Germinal center (tissue), 1 donor: ENCODE results near the gene CEP89.
"Not testable (repeated sequence)": the region's sequence is repeated elsewhere in the genome, so short reads cannot be mapped to it uniquely, and the experiment has no call there.

ENCODE experiments used
- DNase-seq: peaks from one replicate; pipeline ENCODE4 v3.0.0; 2012; ENCODE audit warnings: mixed read lengths, low spot score

The CEP89 gene

GRCh38 chr19:32869369-32869965, 102.3 kb downstream of the CEP89 start, which contains the start of gene SLC7A9:
Gene SLC7A9, minus strand, starts transcription at chr19:32869767. Its CDS starts 1,233 bp downstream, at chr19:32868534.
- DNase-seq, result no peak

- DNase-seq, result no peak
Observed at GRCh38 chr19:32868206-32868950, 103.4 kb downstream of the CEP89 start.

DNA sequence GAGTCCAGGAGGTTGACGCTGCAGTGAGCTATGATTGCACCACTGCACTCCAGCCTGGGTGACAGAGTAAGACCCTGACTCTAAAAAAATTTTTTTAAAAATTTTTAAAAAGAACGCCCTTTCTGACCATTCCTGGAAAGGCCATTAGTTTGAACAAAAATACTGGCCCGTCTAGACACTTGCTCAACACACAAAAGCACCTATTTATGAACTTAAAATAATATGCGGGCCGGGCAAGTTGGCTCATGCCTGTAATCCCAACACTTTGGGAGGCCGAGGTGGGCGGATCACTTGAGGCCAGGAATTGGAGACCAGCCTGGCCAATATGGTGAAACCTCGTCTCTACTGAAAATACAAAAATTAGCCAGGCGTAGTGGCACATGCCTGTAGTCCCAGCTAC, 104.3 kb downstream of the CEP89 start:
- not testable (repeated sequence) for DNase-seq

- no peak for DNase-seq
Observed at GRCh38 chr19:32866564-32867265, 105.0 kb downstream of the CEP89 start.

GRCh38 chr19:32866061-32866460, 105.7 kb downstream of the CEP89 start:
- no peak for DNase-seq

DNA sequence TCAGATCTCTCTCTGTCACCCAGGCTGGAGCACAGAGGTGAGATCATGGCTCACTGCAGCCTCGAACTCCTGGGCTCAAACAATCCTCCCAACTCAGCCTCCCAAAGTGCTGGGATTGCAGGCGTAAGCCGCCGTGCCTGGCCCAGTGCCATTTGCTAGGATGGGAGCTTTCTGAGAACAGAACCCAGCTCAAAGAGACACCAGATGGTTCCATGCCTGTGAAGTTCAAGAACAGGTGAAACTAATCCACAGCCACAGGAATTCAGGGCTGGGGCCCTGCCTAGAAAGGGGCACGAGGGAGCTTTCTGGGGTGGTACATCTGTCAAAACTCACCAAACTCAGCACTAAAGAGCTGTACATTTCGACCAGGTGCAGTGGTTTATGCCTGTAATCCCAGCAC, 106.4 kb downstream of the CEP89 start:
- DNase-seq, result no peak

DNA sequence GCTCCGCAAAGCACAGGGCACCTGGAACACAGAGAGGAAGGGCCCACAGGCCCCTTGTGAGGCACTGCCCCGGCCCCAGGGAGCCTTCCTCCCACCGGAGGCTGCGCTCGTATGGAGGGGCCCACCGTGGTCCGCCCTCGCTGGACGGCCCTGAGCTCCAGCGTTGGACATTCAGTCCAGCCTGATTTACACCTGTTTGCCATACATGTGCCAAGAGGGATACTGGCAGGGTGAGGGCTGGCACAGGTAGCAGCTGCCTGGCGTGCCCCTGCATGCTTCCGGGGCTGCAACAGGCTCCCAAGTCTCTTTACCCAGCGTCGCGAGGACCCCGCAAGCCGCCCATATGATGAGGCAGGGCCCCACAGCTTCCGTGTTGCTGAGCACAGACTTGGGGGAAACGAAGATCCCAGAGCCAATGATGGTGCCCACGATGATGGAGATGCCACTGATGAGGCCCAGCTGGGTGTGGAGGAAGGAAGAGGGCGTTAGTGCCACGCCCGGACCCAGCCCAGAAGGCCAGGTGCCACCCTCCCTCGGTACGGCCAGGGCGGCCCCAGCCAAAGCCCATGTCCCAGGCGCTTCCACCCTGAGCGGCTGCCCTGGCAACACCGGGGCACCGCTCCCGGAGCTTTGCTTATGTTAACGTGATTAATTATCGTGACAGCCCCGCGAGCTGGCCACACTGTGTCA, 107.3 kb downstream of the CEP89 start:
- DNase-seq, result no peak

GRCh38 chr19:32863841-32864240, 107.9 kb downstream of the CEP89 start:
- no peak for DNase-seq

GRCh38 chr19:32863301-32863700, 108.5 kb downstream of the CEP89 start:
- DNase-seq, result no peak

DNA sequence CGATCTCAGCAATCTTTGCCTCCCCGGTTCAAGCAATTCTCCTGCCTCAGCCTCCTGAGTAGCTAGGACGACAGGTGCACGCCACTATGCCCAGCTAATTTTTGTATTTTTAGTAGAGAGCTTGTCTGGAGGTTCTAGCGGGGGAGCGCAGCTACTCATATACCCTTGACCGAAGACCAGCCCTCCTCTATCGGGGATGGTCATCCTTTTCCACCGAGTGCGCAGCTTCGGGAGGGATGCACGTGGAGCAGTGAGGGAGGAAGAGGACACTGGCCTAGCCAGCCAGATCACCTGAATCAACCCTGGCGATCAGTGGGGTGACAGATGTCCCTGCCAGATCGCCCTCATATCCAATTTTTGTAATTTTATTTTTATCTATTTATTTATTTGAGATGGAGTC, 109.0 kb downstream of the CEP89 start:
- DNase-seq, result no peak

DNA sequence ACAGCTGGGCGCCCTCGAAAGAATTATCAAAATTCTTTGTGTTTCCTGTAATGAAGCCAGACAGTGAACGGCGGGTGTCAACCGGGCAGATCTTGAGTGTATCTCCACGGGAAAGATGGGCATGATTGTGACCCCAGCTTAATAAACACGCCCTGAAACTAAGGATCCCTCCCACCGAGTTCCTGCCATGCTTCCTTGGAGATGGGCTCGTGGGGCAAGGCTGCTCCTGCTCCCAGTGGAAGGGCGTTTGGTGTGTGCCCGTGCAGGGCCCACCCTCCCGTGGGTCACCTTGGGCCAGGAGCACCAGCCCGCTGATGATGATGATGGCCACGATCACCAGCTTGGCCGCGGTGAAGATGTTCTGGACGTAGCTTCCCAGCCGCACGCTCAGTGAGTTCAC, 109.6 kb downstream of the CEP89 start:
- DNase-seq, result no peak

DNA sequence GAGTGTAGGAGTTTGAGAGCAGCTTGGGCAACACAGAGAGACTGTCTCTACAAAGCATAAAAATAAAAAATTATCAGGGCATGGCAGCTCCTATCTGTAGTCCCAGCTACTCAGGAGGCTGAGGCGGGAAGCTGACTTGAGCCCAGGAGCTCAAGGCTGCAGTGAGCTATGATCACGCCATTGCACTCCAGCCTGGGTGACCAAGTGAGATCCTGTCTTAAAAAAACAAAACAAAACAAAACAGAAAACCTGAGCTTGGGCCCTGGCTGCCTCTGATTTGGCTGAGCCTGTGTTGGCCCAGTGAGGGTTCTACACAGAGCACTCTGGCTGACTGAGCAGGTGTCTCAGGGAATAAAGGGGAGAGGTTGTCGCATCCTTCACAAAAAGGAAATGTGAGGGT, 110.2 kb downstream of the CEP89 start:
- DNase-seq, result no peak

DNA sequence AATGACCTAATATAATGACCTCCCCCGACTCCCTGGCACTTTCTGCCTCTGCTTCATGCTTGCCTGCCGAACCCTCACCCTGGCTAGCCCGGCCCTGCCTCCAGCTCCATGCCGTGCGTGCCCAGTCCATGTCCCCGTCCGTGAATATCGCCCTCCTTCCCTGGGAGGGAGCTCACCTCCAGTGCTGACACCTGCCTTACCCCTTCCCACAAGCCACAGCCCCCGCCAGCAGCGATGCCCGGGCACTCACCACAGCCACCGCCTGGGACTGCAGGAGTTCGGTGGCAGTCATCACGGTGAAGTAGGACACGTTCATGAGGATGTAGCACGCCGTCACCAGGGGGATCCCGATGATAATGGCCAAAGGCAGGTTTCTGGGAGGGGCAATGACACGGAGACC, 112.2 kb downstream of the CEP89 start:
- DNase-seq, result no peak

GRCh38 chr19:32858559-32858958, 113.2 kb downstream of the CEP89 start:
- no peak for DNase-seq

DNA sequence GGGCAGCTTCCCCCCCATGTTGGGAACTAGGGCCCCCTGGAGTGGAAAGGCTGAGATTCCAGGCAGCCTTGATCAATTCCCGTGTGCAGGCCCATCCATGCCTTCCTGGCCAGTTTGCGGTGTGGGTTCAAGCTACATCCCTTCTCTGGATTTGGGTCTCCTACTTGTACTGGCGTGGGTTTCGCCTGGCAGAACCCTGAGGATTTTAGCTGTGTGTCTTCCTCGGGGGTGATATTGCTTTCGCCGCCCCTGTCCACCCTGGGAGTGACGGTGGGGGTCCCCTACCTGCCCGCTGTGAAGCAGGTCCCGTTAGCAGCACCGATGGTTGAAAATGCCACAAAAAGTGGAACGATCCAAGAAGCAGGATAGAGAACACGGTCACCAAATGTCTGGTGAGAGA, 113.6 kb downstream of the CEP89 start:
- DNase-seq, result no peak

DNA sequence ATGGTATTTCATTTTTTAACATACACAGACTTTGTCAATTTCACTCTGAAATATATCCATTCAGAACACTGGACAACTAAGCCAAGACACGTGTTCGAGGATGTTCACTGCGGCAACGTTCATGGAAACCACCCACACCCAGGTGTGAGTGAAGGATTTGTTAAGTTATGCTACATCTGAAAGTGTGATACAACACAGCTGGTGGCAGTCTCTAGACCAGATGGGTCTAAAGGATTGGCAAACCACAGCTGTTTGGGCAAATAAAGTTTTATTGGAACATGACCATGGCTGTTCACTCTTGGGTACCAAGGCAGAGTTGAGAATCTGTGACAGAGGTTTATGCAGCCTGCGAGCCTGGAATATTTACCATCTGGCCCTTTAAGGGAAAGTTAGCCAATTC, 114.2 kb downstream of the CEP89 start:
- no peak for DNase-seq

- not testable (repeated sequence) for DNase-seq
Observed at GRCh38 chr19:32856818-32857217, 114.9 kb downstream of the CEP89 start.

GRCh38 chr19:32852216-32852615, 119.5 kb downstream of the CEP89 start:
- no peak for DNase-seq

- DNase-seq, result not testable (repeated sequence)
Observed at GRCh38 chr19:32848035-32848434, 123.7 kb downstream of the CEP89 start.

DNA sequence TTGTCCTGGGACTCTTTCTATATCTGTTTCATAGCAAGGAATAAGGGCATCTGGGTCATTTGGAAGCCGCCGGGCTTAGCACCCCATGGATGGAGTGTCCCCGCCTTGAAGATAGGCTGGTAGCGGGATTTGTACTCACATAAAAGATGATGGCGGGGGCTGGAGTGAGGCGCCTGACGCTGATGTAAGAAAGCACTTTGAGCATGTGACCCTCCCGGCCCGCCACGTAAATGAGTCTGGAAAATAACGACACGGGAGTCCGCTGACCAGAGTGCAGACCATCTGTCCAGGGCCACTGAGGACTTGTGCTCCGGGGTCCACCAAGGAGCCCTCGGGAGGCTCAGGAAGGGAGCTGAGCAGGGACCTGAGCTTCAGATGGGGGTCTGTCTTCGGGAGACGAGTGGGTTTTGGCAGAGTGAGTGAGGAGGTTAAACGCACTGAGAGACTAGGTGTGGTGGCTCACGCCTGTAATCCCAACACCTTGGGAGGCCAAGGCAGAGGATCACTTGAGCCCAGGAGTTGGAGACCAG, 128.0 kb downstream of the CEP89 start:
- no peak for DNase-seq

GRCh38 chr19:32842061-32842460, 129.7 kb downstream of the CEP89 start:
- no peak for DNase-seq

GRCh38 chr19:32837531-32837930, 134.2 kb downstream of the CEP89 start:
- no peak for DNase-seq
